GM18873 (cell line): Measurements from ENCODE around the gene UNC13C.

Source experiments
- ATAC-seq: cut with Tn5 transposase; IDR thresholded peaks from one replicate; pipeline ENCODE4 v1.9.1; 2021; ENCODE audit warnings: mild to moderate bottlenecking, moderate library complexity, moderate number of reproducible peaks; ENCODE audit not compliant: unreplicated experiment, low FRiP score

Gene UNC13C

DNA sequence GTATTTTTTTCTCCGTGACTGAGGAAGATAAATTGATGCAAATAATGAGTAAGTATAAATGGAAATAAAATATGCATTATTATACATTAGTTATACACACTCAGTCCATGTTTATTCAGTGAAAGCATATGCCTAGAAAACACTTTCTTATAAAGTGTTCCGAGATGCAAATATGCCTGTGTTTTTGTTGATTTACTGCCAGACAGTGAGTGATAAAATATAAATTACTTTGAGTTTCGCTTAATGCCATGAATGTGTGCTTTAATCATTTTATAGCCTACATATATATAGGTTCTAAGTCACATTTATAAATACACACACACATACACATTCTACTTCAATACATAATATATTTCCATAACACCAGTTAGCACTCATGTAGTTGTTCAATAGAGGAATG lies 569.2 kb downstream of the UNC13C start:
- no peak for ATAC-seq

DNA sequence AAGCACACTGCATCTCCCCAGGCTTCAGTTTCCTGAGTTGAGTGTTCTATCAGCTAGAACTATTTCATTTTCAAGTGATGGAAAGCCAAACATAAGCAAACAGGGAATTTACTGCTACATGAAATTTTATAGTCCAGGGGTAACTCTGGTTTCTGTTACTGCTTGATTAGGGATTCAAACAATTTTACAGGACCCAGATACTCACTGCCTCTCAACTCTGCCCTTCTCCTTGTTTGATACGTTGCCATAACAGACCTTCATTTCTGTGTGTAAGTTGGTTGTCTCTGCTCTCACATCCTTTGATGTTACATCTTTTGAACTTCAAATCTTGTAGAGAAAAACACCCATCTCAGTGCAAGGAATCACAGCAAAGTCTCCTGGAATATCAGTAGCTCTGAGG lies 572.7 kb downstream of the UNC13C start:
- no peak for ATAC-seq

DNA sequence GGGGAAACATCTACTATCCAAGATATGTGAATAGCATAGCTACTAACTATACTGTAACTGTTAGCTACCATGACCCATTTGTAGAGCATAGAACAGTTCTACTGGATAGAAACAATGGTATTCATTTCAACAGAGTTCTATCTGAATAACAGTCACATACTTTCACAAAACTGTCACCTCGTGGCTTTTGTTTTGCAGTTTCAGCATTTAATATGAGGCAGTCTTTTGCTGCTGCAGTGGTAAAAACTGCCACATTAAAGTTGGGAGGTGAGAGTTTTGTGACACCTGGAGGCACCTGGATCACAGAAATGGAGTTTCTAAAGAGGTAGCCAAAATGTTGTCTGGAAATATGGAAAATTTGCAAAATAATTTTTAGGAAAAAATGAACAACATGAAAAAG lies 578.0 kb downstream of the UNC13C start:
- no peak for ATAC-seq

DNA sequence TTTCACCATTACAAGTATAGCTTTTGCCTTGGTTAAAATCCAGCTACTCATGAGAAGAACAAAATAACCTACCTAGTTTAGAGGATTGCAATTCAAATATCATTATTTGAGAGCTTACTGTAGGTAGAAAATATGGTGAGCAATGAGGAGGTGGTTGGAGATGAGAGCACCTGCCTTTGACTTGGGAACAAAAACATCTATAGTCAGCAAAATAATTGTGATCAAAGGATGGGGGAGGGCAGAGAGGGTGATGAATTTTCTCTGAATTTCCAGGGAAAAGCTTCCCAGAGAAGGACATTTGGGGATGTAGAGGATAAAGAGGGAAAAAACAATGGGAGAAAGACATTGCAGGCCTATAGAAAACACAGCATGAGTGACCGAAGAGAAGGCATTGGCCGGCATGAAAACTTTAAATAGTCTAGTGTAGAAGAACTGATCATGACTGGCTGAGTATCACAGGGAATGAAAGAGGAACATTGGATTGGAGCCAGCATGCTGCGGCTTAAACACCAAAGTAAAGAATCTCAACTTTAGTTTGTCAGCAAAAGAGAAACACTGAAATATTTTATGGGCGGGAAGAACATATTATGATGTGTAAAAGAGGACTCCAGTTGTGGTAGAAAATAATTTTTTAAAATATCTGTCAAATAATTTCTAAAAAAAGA lies 581.3 kb downstream of the UNC13C start:
- ATAC-seq: no peak

DNA sequence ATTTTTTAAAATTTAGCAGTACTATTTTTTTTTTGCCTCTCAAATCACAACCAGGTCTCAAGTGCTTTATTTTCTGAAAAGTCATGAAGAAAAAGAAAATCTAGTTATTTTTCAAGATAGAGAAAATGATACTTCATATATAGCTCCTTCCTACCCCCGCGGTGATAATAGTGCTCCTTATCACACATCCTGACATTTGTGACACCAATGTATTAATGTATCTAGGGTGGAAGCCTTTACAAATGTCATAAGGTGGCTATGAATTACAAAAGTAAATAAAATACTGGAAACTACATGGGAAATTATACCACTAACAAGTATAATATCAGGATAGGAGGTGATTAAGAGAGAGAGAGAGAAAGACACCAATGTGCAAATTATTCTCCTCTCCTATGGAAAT lies 582.2 kb downstream of the UNC13C start:
- no peak for ATAC-seq

DNA sequence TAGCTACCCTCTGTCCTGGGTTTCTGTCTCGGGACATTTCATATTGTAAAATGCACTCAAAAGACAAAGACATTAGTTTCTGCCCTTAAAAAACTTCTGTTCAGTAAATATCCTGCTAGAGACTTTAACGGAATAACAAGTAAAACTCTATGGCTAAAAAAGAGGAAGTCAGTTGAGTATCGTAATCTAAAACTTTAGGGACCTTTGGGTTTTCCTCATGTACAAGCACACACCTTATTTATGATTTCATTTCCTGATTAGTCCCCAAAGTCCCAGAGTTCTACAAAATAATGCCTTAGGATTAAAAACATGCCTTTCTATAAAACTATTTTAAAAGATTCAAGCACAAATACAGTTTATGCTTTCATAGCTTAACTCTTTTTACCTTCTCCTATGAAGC lies 585.9 kb downstream of the UNC13C start:
- no peak for ATAC-seq

DNA sequence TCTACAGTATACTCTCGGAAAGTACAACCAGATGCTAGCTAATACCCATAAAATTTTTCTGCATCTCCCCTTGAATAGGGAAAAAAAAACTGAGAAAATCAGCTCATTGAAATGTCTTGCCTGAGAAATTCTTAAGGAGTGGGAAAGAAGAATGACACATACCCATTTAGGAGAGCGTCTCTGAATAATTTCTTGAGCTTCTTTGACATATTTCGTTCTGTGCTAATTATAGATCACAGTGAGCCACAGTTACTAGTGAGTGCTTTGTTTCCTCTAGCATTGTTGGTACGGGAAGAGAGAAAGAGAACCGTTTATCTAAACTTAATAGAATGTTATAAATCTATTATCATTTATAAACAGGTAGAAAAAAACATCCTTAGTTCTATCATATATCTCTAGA lies 588.4 kb downstream of the UNC13C start:
- ATAC-seq: no peak

DNA sequence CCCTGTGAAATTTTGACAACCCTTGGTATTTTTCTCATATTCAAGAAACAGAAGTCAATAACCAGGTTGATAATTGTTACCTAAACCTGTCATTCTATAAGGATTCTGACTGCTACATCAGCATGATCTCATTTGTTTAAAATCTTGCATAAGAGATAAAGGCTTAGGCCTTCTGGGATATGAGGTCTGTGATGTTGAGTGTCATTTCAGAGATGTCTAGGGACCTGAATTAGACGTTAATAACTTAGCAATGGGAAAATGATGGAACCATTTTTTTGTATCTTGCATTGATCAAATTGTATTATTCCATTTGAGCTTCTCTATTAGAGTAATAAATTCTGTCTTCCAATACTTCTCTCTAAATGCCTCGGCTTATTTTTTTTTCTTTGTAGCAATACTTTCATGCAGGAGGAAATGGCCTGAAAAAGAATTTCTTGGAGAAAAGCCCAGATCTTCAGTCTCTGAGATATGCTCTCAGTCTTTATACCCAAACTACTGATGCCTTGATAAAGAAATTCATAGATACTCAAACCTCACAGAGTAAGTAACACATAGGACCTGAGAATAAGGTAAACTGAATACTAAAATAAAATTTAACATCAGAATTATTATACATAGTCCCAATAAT lies 589.3 kb downstream of the UNC13C start:
- ATAC-seq: no peak

DNA sequence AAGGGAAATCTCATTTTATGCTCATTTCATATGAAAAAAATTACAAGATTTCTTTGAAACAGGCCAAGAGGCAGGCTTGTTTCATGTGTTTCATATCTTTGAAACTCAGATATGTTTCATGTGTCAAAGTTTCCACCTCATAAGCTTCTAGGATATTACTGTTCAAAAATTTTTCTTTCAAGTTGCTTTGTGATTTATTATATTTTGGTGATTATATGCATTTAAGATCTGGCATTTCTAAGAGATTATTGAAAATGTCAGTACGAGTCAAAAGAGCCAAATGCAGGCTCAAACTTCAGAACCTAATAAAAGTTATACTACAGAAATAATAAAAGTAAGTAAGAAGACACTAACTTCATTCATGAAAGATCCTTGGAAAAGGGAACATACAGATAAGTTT lies 590.1 kb downstream of the UNC13C start:
- ATAC-seq: no peak

DNA sequence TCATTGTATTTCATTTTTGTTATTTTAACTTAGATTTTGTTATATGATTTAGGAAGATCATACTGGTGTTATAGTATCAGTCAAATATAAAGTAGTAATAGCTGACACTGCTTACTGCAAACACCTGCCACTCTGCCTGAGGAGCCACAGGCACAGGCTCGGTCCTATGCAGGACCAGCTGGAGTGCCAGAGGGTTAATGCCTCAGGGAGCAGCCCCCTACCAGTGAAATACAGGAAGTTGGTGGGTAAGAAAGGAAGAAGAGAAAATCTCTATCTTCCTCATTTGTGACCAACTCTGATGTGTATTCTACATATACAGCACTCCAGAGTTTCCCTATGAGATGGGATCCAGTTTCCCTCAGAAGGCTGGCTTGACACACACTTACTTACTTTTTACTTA lies 593.3 kb downstream of the UNC13C start:
- ATAC-seq: no peak

DNA sequence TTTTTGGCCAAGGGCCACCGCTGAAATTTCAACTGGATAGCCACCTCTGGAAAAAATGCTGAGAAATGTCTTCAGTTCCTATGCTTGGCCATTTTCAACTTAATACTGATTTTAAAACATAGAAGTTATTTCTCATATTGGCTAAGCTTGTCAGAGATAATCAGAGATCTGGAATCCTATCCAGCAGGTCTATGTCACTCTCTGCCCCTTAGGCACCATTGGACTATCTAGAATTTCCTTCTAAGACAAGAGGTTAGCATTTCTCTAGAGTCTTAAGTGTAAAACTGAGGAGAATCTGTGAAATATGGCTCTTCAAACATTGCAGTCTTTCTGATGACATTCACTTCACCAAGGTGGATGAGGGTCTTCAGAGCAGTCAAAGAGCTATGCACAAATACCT lies 597.3 kb downstream of the UNC13C start:
- ATAC-seq: no peak

DNA sequence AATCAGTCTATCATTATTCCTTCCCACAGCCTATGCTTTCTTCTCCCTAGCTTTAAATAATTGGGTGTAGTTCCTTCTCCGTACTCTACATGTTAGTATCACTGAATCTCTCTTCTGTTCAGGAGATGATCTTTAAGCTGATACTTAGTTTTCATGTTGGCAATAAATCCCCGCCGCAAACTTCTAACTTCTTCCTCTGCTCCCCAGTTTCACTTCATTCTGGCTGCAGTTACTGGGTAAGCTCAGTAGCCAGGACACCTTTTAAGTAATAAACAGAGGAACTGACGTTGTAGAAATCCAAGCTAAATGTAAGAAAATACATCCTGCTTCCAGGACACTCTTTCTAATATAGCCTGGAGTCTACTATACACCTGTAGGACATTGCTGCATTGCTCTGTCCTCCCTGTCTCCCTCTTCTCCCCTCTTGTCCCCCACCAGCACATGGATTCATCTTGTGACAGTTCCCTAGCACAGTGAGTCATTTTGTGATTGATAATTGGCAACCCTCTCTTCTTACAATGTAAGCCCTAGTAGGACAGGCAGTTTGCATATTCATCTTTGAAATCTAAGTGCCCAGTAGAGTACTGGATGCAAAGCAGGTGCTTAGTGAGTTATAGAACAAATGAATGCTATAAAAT lies 598.2 kb downstream of the UNC13C start:
- no peak for ATAC-seq

DNA sequence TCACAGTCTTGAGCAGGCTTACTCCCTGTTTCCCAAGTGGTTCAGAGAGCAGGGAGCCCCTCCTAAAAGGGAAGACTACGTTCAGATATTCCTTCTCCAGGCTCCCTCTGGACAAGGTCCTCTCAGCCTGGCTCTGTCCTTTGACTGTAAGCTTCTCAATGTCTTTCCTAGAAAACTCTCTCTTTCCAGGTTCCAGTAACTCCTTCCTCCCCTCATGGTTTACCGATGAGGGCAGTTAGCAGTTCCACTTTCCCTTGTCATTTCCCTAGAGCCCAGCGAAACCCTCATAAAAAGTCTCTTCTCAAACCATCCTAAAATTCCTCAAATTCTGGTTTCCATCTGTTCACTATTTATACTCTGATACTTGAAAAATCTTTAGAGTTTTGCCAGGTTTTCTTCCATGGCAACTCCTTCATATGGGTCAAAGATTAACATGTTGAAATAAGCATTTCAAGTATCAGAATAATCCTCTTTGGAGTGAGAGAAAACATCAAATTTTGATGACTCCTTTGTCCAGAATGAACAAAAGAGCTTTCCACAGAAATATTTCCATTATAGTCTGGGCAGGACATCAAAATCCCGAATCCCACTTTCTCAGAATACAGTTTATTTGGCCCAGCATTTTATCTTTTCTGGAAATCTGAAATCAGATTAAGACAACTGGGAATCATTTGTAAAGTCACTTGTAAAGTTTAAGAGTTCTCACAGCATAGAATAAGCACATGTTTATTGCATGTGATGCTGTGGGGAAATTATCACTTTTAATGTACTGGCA lies 599.4 kb downstream of the UNC13C start:
- ATAC-seq: no peak

DNA sequence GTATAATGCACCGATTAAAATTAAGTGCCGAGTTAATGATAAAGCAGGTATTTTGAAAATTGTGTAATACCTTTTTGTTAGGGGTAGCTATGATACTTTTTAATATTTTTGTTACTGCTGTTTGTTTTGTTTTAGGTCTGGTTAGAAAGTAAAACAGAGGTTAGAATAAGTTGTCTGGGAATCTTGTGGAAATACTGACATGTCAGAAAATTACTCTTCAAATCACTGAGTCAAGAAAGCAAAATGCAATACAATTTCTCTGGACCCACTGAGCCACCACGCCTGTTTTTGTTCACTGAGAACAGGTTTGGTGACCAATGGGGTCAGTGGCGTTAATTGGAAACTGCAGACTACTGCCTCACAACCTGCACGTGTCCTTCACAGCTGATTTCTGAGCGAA lies 601.6 kb downstream of the UNC13C start:
- ATAC-seq: no peak

DNA sequence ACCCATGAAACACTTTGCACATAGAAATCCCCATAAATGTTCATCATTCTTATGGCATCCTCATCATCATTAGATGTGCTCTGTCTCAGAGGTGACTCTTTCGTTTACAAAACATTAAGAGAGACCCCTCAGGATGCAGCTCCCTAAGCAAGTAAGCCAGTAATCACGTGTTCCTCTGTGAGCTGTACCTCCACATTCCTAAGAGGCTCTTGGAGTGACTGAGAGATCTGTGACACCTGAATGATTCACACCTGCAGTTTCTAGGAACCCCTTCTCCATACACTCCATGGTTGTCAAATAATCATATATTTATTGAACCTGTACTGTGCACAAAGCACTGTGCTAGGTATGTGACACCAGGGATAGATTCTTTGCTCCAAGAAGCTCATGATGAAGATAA lies 602.4 kb downstream of the UNC13C start:
- ATAC-seq: no peak

DNA sequence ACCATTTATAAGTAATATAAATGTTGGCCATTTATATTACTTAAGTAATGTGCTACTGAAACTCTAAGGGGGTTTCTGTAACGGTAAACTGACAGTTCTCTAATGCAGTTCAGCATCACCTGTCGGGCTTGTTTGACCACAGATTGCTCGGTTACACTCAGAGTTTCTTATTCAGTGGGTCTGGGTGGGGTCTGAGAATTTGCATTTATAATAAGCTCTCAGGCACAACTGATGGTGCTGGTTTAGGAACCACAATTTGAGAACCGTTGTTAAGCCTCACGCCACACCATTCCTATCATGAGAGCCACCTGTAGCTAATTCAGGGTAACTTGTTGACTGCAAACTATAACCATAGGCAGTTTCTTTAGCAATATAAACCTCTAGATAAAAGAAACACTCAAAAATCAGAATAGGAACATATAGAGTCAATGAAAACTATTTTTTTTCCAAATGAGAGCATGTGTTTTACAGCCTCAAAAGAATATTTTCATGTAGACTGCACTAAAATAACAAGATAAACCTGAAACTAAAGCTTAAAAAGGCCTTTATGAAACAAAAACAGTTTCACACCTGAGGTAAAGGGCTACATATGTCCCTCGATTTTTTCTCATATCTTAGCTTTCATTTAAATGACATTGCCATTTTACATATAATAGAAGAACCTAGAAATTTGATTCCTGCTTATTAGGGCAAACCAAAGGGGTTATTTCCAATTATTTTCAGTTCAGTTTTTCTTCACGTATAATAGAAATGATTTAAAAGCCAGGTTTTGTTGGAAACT lies 604.8 kb downstream of the UNC13C start:
- ATAC-seq: no peak

DNA sequence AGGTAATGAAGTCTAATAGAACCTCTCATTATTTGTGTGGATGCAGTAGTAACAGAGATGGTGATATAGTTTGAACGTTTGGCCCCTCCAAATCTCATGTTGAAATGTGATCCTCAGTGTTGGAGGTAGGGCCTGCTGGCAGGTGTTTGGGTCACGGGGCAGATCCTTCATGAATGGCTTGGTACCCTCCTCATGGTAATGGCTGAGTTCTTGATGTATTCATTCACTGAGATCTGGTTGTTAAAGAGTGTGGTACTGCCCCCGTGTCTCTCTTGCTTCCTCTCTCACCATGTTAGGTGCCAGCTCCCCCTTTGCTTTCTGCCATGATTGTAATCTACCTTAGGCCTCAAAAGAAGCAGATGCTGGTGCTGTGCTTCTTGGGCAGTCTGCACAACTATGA lies 606.8 kb downstream of the UNC13C start:
- no peak for ATAC-seq

DNA sequence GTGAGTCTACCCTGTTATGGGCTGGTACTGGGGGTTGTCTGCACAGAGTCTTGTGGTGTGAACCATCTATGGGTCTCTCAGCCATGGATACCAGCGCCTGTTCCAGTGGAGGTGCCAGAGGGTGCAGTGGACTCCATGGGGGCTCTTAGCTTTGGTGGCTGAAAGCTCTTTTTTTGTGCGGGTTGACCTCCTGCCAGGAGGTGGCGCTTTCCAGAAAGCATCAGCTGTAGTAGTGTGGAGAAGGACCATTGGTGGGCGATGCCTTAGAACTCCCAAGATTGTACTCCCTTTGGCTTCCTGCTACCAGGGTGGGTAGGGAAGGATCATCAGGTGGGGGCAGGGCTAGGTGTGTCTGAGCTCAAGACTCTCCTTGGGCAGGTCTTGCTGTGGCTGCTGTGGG lies 615.9 kb downstream of the UNC13C start:
- no peak for ATAC-seq

DNA sequence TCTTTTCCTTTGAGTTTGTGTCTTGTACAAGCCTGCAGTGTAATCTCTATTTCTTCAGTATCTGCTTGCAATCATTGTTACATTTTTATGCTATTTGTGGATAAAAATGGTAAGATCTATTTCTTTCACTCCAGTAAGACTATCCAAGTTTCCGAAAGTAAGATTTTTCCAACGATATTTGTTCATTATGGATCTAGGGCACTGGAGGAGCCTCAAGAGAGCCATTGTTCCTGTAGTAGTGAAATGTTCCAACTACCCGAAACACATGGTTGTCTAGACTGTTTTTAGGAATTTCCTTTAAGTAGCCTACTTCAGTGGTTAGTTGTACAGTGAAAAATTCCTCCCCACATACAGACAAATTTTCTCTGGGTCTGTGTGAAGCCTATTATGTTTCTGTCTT lies 621.1 kb downstream of the UNC13C start:
- ATAC-seq: no peak

DNA sequence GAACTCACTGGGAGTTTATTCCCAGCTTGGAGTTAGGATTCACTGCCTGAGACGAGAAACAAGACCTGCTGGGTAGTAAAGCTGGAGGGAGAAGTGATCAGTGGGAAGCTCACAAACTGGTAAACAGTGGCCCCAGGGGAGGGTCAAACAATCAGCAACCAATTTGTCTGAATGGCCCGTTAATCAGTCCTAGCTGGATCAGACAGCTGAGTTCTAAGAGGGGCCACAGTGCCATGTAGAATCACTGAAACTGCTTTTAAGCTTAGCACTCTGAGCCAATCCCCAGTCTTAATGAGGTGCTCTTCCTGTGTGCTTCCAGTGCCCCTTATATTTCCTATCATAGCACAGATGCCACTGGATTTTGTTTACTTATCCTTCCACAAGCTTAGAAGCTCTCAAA lies 626.8 kb downstream of the UNC13C start:
- no peak for ATAC-seq

DNA sequence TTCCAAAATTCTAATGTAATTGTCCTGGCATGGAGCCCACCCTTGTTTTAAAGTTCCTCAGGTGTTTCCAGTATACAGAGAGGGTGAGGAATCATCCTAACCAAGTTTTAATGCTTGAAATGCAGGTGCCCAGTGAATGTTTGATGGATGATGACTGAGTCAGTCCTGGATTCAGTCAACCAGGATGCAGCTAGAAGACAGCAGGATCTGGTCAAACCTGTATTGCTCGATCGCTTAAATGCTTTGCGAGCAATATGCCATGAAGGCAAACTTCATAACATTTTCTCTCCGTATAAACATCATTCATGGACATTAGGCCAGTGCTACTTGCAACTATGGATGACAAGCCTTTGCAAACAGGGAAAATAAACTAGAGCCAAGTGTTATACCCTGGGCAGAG lies 627.3 kb downstream of the UNC13C start:
- no peak for ATAC-seq
